IPS-15b (cell line): ENCODE data around the gene HOXA4.

Experiments used
- H3K27me3 ChIP-seq: one replicate; pipeline ENCODE4 v1.6.1; 2013; ENCODE audit warnings: low read length; ENCODE audit not compliant: control insufficient read depth, insufficient read depth
- H3K36me3 ChIP-seq: one replicate; pipeline ENCODE4 v1.6.1; 2013; ENCODE audit warnings: low read length; ENCODE audit not compliant: control insufficient read depth, insufficient read depth
- H3K4me1 ChIP-seq: one replicate; pipeline ENCODE4 v1.6.1; 2013; ENCODE audit warnings: mild to moderate bottlenecking, low read length; ENCODE audit not compliant: control insufficient read depth, insufficient read depth
- H3K4me3 ChIP-seq: one replicate; pipeline ENCODE4 v1.5.1; 2013; ENCODE audit warnings: low read depth, low read length
- H3K9ac ChIP-seq: one replicate; pipeline ENCODE4 v1.6.1; 2013; ENCODE audit warnings: low read depth, mild to moderate bottlenecking, low read length
- H3K9me3 ChIP-seq: one replicate; pipeline ENCODE4 v1.6.1; 2013; ENCODE audit warnings: mild to moderate bottlenecking, low read length; ENCODE audit not compliant: control insufficient read depth, insufficient read depth

Gene HOXA4

GRCh38 chr7:27112955-27113949 is 17.3 kb downstream of the HOXA4 start:
- peaks cover 3% of the 10 kb centered on the region for H3K4me1 ChIP-seq
- peaks cover 96% of the 10 kb centered on the region for H3K27me3 ChIP-seq
- H3K36me3 ChIP-seq = no peaks in the 10 kb centered on the region
- H3K9me3 ChIP-seq = no peaks in the 10 kb centered on the region
- H3K4me3 ChIP-seq = peak overlapping the region; percentile 37
- H3K9ac ChIP-seq = no peak overlapping the region

- Histone ChIP-seq H3K27me3 (peaks cover 95% of the 10 kb centered on the region), H3K36me3 (no peaks in the 10 kb centered on the region)
These were observed 18.2 kb downstream of the HOXA4 start for GRCh38 chr7:27112361-27112760.

GRCh38 chr7:27111751-27112277 is 18.7 kb downstream of the HOXA4 start:
- Histone ChIP-seq H3K4me1 (peaks cover 3% of the 10 kb centered on the region), H3K9ac (no peak overlapping the region), H3K9me3 (no peaks in the 10 kb centered on the region), H3K4me3 (no peak overlapping the region), H3K27me3 (peaks cover 95% of the 10 kb centered on the region), H3K36me3 (no peaks in the 10 kb centered on the region)

More at GRCh38 chr7:27112361-27112760, 18.2 kb downstream of the HOXA4 start:
- Histone ChIP-seq H3K4me1 (peaks cover 3% of the 10 kb centered on the region), H3K9ac (no peak overlapping the region), H3K9me3 (no peaks in the 10 kb centered on the region), H3K4me3 (no peak overlapping the region)

GRCh38 chr7:27111042-27111750 is 19.4 kb downstream of the HOXA4 start:
- Histone ChIP-seq H3K9me3 (no peaks in the 10 kb centered on the region), H3K36me3 (no peaks in the 10 kb centered on the region), H3K4me1 (peaks cover 3% of the 10 kb centered on the region), H3K4me3 (peak overlapping the region; percentile 68), H3K9ac (no peak overlapping the region), H3K27me3 (peaks cover 95% of the 10 kb centered on the region)

GRCh38 chr7:27110186-27111031 is 20.1 kb downstream of the HOXA4 start:
- Histone ChIP-seq H3K36me3 (no peaks in the 10 kb centered on the region), H3K4me1 (peaks cover 3% of the 10 kb centered on the region), H3K9me3 (no peaks in the 10 kb centered on the region), H3K9ac (no peak overlapping the region), H3K4me3 (peak overlapping the region; percentile 68), H3K27me3 (peaks cover 95% of the 10 kb centered on the region)

- peaks cover 96% of the 10 kb centered on the region for H3K27me3 ChIP-seq
- no peak overlapping the region for H3K9ac ChIP-seq
- H3K4me3 ChIP-seq = peak overlapping the region; percentile 19
- no peaks in the 10 kb centered on the region for H3K36me3 ChIP-seq
- peaks cover 3% of the 10 kb centered on the region for H3K4me1 ChIP-seq
- no peaks in the 10 kb centered on the region for H3K9me3 ChIP-seq
These were observed 20.9 kb downstream of the HOXA4 start for GRCh38 chr7:27109466-27110185.

GRCh38 chr7:27108390-27109127 is 22.0 kb downstream of the HOXA4 start:
- Histone ChIP-seq H3K36me3 (no peaks in the 10 kb centered on the region), H3K27me3 (peaks cover 99% of the 10 kb centered on the region), H3K9ac (no peak overlapping the region), H3K4me1 (peaks cover 3% of the 10 kb centered on the region), H3K9me3 (no peaks in the 10 kb centered on the region), H3K4me3 (peak overlapping the region; percentile 39)

GRCh38 chr7:27107391-27108381 is 22.9 kb downstream of the HOXA4 start:
- no peak overlapping the region for H3K9ac ChIP-seq
- peak overlapping the region; percentile 26 for H3K4me3 ChIP-seq
- no peaks in the 10 kb centered on the region for H3K36me3 ChIP-seq
- H3K27me3 ChIP-seq = peaks cover 99% of the 10 kb centered on the region
- no peaks in the 10 kb centered on the region for H3K9me3 ChIP-seq
- H3K4me1 ChIP-seq = no peaks in the 10 kb centered on the region

GRCh38 chr7:27106901-27107240 is 23.7 kb downstream of the HOXA4 start:
- Histone ChIP-seq H3K4me3 (peak overlapping the region; percentile 35), H3K9me3 (no peaks in the 10 kb centered on the region), H3K9ac (no peak overlapping the region), H3K36me3 (no peaks in the 10 kb centered on the region), H3K27me3 (peaks cover 99% of the 10 kb centered on the region), H3K4me1 (no peaks in the 10 kb centered on the region)
